Smooth muscle cell (in vitro differentiated cells): Measurements from ENCODE around the gene REEP1. TPM values are rescaled to one million over a fixed set of nuclear protein-coding genes. Genes with fewer than 3 reads are reported as not detected.
A peak's percentile ranks its signal among the peaks of the same experiment; 100 is the strongest.

Experiments
- DNase-seq: peaks from one replicate; lab custom pipeline; 2025; ENCODE audit not compliant: unreplicated experiment; lab: John Stamatoyannopoulos, UW
- H2AFZ ChIP-seq: fragments of 200-600 bp; sonication (generic); 2 replicates; pipeline ENCODE4 v1.6.0; 2016; ENCODE audit warnings: antibody characterized with exemption, low read depth, mild to moderate bottlenecking
- H3F3A ChIP-seq: fragments of 200-600 bp; sonication (generic); 2 replicates; pipeline ENCODE4 v1.6.0; 2017; ENCODE audit warnings: antibody characterized with exemption, low read depth
- H3K27ac ChIP-seq: fragments of 200-600 bp; sonication (generic); 2 replicates; pipeline ENCODE4 v1.5.1; 2016; ENCODE audit warnings: low read depth, mild to moderate bottlenecking
- H3K27me3 ChIP-seq: fragments of 200-600 bp; sonication (generic); 2 replicates; pipeline ENCODE4 v1.6.1; 2016; ENCODE audit warnings: low read depth, mild to moderate bottlenecking
- H3K36me3 ChIP-seq: fragments of 200-600 bp; sonication (generic); 2 replicates; pipeline ENCODE4 v1.5.1; 2016; ENCODE audit warnings: low read depth
- H3K4me1 ChIP-seq: fragments of 200-600 bp; sonication (generic); 2 replicates; pipeline ENCODE4 v1.5.1; 2016; ENCODE audit warnings: low read depth
- H3K4me2 ChIP-seq: fragments of 200-600 bp; sonication (generic); 2 replicates; pipeline ENCODE4 v1.6.0; 2016; ENCODE audit warnings: mild to moderate bottlenecking
- H3K4me3 ChIP-seq: fragments of 200-600 bp; sonication (generic); 2 replicates; pipeline ENCODE4 v1.5.1; 2016; ENCODE audit warnings: mild to moderate bottlenecking
- H3K79me2 ChIP-seq: fragments of 200-600 bp; sonication (generic); 2 replicates; pipeline ENCODE4 v1.6.0; 2016; ENCODE audit warnings: low read depth, mild to moderate bottlenecking
- H3K9ac ChIP-seq: fragments of 200-600 bp; sonication (generic); 2 replicates; pipeline ENCODE4 v1.6.0; 2016; ENCODE audit warnings: low read depth
- H3K9me3 ChIP-seq: fragments of 200-600 bp; sonication (generic); replicated peaks from 2 replicates; pipeline ENCODE4 v1.5.1; 2016; ENCODE audit warnings: low read depth
- H4K20me1 ChIP-seq: fragments of 200-600 bp; sonication (generic); 2 replicates; pipeline ENCODE4 v1.6.0; 2016; ENCODE audit warnings: low read depth
- WGBS: methylation state at CpG from one replicate; pipeline ENCODE4 v1.1.7; 2016; ENCODE audit warnings: low lambda C conversion rate; 5-methylcytosine and 5-hydroxymethylcytosine counted together
- polyA plus RNA-seq: library from polyadenylated mRNA; unstranded; fragments of >200 nt; fragmentation: Nextera tagmentation; extraction: Ambion mirVana; gene quantifications from 2 replicates; pipeline ENCODE4 v1.2.1, GENCODE V29; 2016
- total RNA-seq: library from RNA; depleted of rRNA; stranded (reverse); fragments of >200 nt; gene quantifications from 2 replicates; pipeline ENCODE4 v1.2.3, GENCODE V29; 2014
- TF ChIP-seq, protein P1 (sequence below): fragments of 200-600 bp; sonication (generic); IDR thresholded peaks from 2 replicates; pipeline ENCODE4 v1.5.1; 2017; ENCODE audit warnings: borderline replicate concordance, mild to moderate bottlenecking, antibody characterized with exemption; ENCODE audit not compliant: insufficient read depth, poor library complexity, severe bottlenecking

REEP1 gene
- total and polyA plus RNA-seq, 2 experiments from 2014 or later, result not detected

DNA sequence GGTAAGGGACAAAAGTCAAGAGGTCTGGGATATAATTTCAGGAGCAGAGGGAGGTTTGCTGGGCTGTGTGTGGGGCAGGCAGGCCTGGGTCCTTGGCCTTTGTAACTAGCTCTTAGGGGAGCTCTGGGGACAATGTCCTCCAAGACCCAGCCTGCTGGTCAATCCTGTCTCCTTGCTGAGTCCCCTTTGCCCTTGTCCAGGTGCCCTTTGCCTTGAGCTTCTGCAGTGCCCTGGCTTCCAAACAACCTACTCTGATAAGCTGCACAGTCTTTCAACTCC, 30.0 kb upstream of the REEP1 start:
- peak overlapping the region; percentile 78 for H3K4me2 ChIP-seq
- no peak overlapping the region for H3K27ac ChIP-seq
- H3K4me1 ChIP-seq, result no peaks in the 10 kb centered on the region

DNA sequence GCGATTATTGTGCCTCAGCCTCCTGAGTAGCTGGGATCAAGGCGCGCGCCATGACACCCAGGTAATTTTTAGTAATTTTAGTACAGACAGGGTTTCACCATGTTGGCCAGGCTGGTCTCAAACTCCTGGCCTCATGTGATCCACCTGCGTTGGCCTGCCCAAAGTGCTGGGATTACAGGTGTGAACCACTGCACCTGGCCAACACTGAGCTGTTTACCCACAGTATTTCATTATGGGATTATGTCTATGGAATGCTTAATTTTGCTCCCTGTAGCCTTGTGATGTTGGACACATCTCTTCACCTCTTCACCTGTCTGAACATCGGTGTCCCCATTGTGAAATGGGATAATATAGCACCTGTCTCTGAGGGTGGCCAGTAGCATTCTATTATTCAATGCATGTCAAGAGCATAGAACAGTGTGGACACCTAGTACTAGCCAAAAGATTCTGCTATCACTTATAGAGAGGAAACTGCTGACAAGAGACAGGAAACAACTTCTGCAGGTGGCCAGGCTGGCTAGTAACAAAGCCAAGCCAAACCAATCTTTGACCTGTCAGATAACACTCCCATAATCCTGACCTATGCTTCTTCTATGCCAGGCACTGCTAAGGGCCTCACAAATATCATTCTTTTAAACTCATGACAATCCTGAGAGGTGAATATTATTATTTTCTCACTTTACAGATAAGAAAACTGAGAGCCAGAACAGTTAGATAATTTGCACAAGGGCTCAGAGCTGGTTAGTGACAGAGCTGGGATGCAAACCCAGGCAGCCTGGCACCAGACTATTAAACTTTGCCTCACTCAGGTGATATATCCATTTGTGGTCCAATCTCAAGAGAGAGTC, 29.4 kb upstream of the REEP1 start:
- no peak for DNase-seq
- H3K27me3 ChIP-seq, result no peaks in the 10 kb centered on the region
- no peaks in the 10 kb centered on the region for H3K4me1 ChIP-seq
- no peaks in the 10 kb centered on the region for H3K9me3 ChIP-seq
- H4K20me1 ChIP-seq, result no peaks in the 10 kb centered on the region
- no peaks in the 10 kb centered on the region for H3F3A ChIP-seq
- H3K36me3 ChIP-seq, result no peaks in the 10 kb centered on the region
- H3K4me2 ChIP-seq, result no peak overlapping the region
- no peak overlapping the region for H3K27ac ChIP-seq
- 94% methylated on average over 6 of the region's 6 CpGs for WGBS
- no peak overlapping the region for H2AFZ ChIP-seq
- H3K4me3 ChIP-seq, result no peak overlapping the region
- H3K79me2 ChIP-seq, result no peaks in the 10 kb centered on the region
- no peak overlapping the region for H3K9ac ChIP-seq
- TF ChIP-seq, protein P1, sequence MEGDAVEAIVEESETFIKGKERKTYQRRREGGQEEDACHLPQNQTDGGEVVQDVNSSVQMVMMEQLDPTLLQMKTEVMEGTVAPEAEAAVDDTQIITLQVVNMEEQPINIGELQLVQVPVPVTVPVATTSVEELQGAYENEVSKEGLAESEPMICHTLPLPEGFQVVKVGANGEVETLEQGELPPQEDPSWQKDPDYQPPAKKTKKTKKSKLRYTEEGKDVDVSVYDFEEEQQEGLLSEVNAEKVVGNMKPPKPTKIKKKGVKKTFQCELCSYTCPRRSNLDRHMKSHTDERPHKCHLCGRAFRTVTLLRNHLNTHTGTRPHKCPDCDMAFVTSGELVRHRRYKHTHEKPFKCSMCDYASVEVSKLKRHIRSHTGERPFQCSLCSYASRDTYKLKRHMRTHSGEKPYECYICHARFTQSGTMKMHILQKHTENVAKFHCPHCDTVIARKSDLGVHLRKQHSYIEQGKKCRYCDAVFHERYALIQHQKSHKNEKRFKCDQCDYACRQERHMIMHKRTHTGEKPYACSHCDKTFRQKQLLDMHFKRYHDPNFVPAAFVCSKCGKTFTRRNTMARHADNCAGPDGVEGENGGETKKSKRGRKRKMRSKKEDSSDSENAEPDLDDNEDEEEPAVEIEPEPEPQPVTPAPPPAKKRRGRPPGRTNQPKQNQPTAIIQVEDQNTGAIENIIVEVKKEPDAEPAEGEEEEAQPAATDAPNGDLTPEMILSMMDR, result no peak

More for the DNA sequence above, 30.0 kb upstream of the REEP1 start:
- TF ChIP-seq, protein P1, result no peak
- no peaks in the 10 kb centered on the region for H3K9me3 ChIP-seq
- H3K36me3 ChIP-seq, result no peaks in the 10 kb centered on the region
- no peak overlapping the region for H2AFZ ChIP-seq
- DNase-seq, result no peak
- no peak overlapping the region for H3K9ac ChIP-seq
- H4K20me1 ChIP-seq, result no peaks in the 10 kb centered on the region
- H3K27me3 ChIP-seq, result no peaks in the 10 kb centered on the region
- H3F3A ChIP-seq, result no peaks in the 10 kb centered on the region
- no peak overlapping the region for H3K4me3 ChIP-seq
- no peaks in the 10 kb centered on the region for H3K79me2 ChIP-seq

DNA sequence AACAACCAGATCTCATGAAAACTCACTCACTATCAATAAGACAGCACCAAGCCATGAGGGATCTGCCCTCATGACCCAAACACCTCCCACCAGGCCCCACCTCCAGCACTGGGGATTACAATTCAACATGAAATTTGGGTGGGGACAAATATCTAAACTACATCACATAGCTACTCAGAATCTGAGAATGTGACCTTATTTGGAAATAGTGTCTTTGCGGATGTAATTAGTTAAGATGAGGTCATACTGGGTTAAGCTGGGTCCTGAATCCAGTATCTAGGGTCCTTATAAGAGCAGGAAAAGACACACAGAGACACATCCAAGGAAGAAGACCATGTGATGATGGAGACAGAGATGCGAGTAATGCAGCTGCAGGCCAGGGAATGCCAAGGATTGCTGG, 27.5 kb upstream of the REEP1 start:
- no peaks in the 10 kb centered on the region for H3K36me3 ChIP-seq
- no peak overlapping the region for H3K9ac ChIP-seq
- H3K27ac ChIP-seq, result no peak overlapping the region
- no peaks in the 10 kb centered on the region for H3K79me2 ChIP-seq
- no peaks in the 10 kb centered on the region for H4K20me1 ChIP-seq
- TF ChIP-seq, protein P1, result no peak
- H3K4me1 ChIP-seq, result peaks cover 5% of the 10 kb centered on the region
- H3K4me3 ChIP-seq, result no peak overlapping the region
- no peaks in the 10 kb centered on the region for H3K27me3 ChIP-seq
- no peaks in the 10 kb centered on the region for H3K9me3 ChIP-seq
- H3K4me2 ChIP-seq, result no peak overlapping the region
- no peak for DNase-seq
- H2AFZ ChIP-seq, result no peak overlapping the region
- no peaks in the 10 kb centered on the region for H3F3A ChIP-seq
- 87% methylated on average over 2 of the region's 2 CpGs for WGBS

DNA sequence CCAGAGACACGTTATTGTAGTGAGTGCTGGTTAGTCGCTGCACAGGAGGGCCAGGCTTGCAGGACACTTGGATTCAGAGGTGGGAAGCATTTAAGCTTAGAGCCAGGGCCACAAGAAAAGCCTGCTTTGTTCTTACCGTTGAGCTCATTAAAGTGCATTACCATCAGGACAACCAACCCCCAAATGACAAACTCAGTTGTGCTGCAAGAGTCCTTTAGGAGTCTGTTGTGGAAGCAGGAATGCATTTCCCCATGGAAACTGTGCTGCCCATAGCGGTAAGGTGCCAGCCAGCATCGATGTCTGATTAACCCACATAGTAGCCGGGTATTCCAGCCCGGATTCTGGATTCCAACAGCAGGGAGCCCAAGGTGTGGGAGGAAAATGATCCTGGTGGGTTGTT, 23.4 kb upstream of the REEP1 start:
- TF ChIP-seq, protein P1, result no peak

More for the DNA sequence above, 23.4 kb upstream of the REEP1 start:
- Histone ChIP-seq H3K4me1 (peaks cover 5% of the 10 kb centered on the region), H2AFZ (no peak overlapping the region), H3K4me3 (no peak overlapping the region), H3K27ac (no peak overlapping the region), H3K36me3 (no peaks in the 10 kb centered on the region), H3K9ac (no peak overlapping the region), H3K79me2 (no peaks in the 10 kb centered on the region), H3F3A (no peaks in the 10 kb centered on the region), H3K27me3 (peaks cover 7% of the 10 kb centered on the region), H4K20me1 (no peaks in the 10 kb centered on the region), H3K9me3 (no peaks in the 10 kb centered on the region), H3K4me2 (no peak overlapping the region)
- 52% methylated on average over 7 of the region's 7 CpGs for WGBS
- no peak for DNase-seq
